ENCODE measurements around the gene CEP112. TPM values are rescaled to one million over a fixed set of nuclear protein-coding genes. Genes with fewer than 3 reads are reported as not detected.
"Not testable (repeated sequence)": the region's sequence is repeated elsewhere in the genome, so short reads cannot be mapped to it uniquely, and the experiment has no call there.

The CEP112 gene
- total RNA-seq, 6 experiments from 2014 or later: 5.3 to 7.7 (median 6.9) TPM

DNA sequence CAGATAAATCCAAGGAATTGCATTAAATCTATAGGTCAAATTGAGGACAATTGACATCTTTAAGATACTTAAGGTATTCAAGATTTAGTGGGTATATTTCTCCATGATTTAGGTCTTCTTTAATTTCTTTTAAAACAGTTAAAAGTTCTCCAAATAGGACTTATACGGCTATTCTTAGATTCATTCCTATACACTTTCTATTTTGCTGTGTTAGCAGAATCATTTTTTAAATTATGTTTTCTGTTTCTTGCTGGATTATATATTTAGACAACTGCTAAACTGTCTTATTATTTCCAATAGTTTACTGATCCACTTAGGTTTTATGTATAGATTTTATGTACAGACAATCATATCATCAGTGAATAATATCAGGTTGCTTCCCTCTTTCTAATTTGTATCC, 404.4 kb downstream of the CEP112 start:
- H3K4me3 Mint-ChIP-seq: no peak overlapping the region
- H3K36me3 Mint-ChIP-seq (ENCODE audit: low read depth): no peaks in the 10 kb centered on the region
- no peak for DNase-seq
- TF ChIP-seq, protein P1, sequence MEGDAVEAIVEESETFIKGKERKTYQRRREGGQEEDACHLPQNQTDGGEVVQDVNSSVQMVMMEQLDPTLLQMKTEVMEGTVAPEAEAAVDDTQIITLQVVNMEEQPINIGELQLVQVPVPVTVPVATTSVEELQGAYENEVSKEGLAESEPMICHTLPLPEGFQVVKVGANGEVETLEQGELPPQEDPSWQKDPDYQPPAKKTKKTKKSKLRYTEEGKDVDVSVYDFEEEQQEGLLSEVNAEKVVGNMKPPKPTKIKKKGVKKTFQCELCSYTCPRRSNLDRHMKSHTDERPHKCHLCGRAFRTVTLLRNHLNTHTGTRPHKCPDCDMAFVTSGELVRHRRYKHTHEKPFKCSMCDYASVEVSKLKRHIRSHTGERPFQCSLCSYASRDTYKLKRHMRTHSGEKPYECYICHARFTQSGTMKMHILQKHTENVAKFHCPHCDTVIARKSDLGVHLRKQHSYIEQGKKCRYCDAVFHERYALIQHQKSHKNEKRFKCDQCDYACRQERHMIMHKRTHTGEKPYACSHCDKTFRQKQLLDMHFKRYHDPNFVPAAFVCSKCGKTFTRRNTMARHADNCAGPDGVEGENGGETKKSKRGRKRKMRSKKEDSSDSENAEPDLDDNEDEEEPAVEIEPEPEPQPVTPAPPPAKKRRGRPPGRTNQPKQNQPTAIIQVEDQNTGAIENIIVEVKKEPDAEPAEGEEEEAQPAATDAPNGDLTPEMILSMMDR (IDR thresholded peaks at IDR 0.05): no peak
- no peaks in the 10 kb centered on the region for H3K9me3 Mint-ChIP-seq
- H3K27me3 Mint-ChIP-seq (ENCODE audit: insufficient read depth): no peaks in the 10 kb centered on the region; the same call in 1 of the 2 replicates
- H3K4me1 Mint-ChIP-seq (ENCODE audit: low read depth): peaks cover 27% of the 10 kb centered on the region
- H3K27ac Mint-ChIP-seq: no peak overlapping the region

DNA sequence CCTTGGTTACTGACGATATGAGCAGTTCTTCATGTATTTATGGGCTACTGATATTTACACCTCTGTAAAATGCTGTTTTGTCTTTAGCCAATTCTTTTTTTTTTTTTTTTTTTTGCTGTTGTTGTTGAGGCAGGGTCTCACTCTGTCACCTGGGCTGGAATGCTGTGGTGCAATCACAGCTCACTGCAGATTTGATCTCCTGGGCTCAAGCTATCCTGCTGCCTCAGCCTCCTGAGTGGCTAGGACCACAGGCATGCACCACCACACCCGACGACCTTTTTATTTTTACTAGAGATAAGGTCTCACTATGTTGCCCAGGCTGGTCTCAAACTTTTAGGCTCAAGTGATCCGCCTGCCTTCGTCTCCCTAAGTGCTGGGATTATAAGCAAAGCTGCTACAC, 405.5 kb downstream of the CEP112 start:
- Mint-ChIP-seq H3K4me3 (no peak overlapping the region), H3K36me3 (ENCODE audit: low read depth) (no peaks in the 10 kb centered on the region), H3K27me3 (ENCODE audit: insufficient read depth) (no peaks in the 10 kb centered on the region; the same call in 1 of the 2 replicates), H3K4me1 (ENCODE audit: low read depth) (peaks cover 36% of the 10 kb centered on the region), H3K27ac (no peak overlapping the region), H3K9me3 (no peaks in the 10 kb centered on the region)
- no peak for DNase-seq
- TF ChIP-seq, protein P1 (IDR thresholded peaks at IDR 0.05): no peak

GRCh38 chr17:65785109-65785508, 406.8 kb downstream of the CEP112 start:
- peak overlapping the region; percentile 55 for H3K4me3 Mint-ChIP-seq
- H3K4me1 Mint-ChIP-seq (ENCODE audit: low read depth): peaks cover 36% of the 10 kb centered on the region
- H3K36me3 Mint-ChIP-seq (ENCODE audit: low read depth): peaks cover 4% of the 10 kb centered on the region; the same call in 1 of the 2 replicates
- peak overlapping the region; percentile 84 for H3K27ac Mint-ChIP-seq
- peak; percentile 92 for DNase-seq
- no peaks in the 10 kb centered on the region for H3K27me3 Mint-ChIP-seq (ENCODE audit: insufficient read depth)
- TF ChIP-seq, protein P1 (IDR thresholded peaks at IDR 0.05): no peak
- no peaks in the 10 kb centered on the region for H3K9me3 Mint-ChIP-seq

DNA sequence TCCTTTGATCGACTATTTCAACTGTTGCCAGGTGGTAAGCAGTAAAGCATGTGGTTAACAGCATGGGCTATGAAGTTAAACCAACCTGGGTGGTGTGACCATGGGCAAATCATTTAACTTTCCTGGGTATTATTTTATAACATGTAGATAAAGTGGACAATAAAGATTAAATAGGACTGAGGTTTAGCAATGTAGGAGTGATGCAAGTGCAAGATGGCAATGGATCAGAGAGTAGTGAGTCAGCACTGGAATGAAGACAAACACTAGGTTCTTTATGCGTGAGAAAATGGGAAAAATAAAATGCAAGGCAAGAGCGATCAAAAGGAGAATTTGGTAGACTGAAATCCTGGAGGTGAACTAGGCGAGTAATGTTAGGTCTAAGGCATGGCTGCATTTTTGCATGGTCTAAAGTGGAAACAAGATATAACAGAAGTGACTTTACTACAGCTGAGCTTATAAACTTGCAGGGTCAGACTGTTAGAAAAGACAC, 408.0 kb downstream of the CEP112 start:
- Mint-ChIP-seq H3K4me1 (ENCODE audit: low read depth) (peaks cover 36% of the 10 kb centered on the region), H3K27ac (peak overlapping the region; percentile 84), H3K9me3 (no peaks in the 10 kb centered on the region), H3K4me3 (peak overlapping the region; percentile 44), H3K27me3 (ENCODE audit: insufficient read depth) (no peaks in the 10 kb centered on the region), H3K36me3 (ENCODE audit: low read depth) (peaks cover 4% of the 10 kb centered on the region; the same call in 1 of the 2 replicates)
- peak; percentile 80 for DNase-seq
- TF ChIP-seq, protein P1 (IDR thresholded peaks at IDR 0.05): no peak

- peak; percentile 22 for DNase-seq
- peaks cover 36% of the 10 kb centered on the region for H3K4me1 Mint-ChIP-seq (ENCODE audit: low read depth)
- not testable (repeated sequence) for H3K36me3 Mint-ChIP-seq (ENCODE audit: low read depth); H3K9me3 Mint-ChIP-seq; H3K27me3 Mint-ChIP-seq (ENCODE audit: insufficient read depth); H3K4me3 Mint-ChIP-seq; H3K27ac Mint-ChIP-seq
Measured at GRCh38 chr17:65782104-65782706, 409.7 kb downstream of the CEP112 start.

DNA sequence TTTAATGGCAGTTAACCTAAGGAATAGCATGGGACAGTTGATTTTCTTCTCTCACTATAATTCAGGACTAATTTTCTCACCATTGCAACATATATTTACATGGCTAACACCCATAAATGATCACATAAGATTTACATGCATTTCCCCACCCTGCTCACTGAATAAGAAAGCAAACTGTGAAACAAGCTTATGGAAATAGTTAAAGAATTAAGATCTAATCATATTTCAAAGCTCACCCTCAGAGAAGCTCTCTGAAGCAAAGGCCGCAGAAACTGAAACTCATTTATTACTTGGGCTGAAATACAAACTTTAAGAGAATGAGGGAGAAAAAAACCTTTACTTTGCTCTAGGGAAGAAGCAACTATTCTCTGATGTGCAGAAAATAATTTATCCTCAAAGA, 411.8 kb downstream of the CEP112 start:
- DNase-seq: no peak
- Mint-ChIP-seq H3K4me1 (ENCODE audit: low read depth) (peaks cover 27% of the 10 kb centered on the region), H3K27ac (no peak overlapping the region)

More for the DNA sequence above, 411.8 kb downstream of the CEP112 start:
- no peaks in the 10 kb centered on the region for H3K27me3 Mint-ChIP-seq (ENCODE audit: insufficient read depth)
- H3K36me3 Mint-ChIP-seq (ENCODE audit: low read depth): peaks cover 4% of the 10 kb centered on the region; the same call in 1 of the 2 replicates
- H3K9me3 Mint-ChIP-seq: no peaks in the 10 kb centered on the region
- TF ChIP-seq, protein P1 (IDR thresholded peaks at IDR 0.05): no peak
- H3K4me3 Mint-ChIP-seq: no peak overlapping the region

Measured in HFFc6 (cell line).